Parathyroid adenoma (tissue), 2 donors: ENCODE data around the gene MOBP.
A peak's percentile ranks its signal among the peaks of the same experiment; 100 is the strongest.
"Not testable (repeated sequence)": the region's sequence is repeated elsewhere in the genome, so short reads cannot be mapped to it uniquely, and the experiment has no call there.

ENCODE experiments used
- H2AFZ ChIP-seq: fragments of 300-600 bp; sonication (generic); one replicate; pipeline ENCODE4 v1.7.0; 2017; ENCODE audit warnings: antibody characterized with exemption, mild to moderate bottlenecking
- H3K27ac ChIP-seq: fragments of 300-600 bp; sonication (generic); one replicate; pipeline ENCODE4 v1.7.0; 2017
- H3K27me3 ChIP-seq: fragments of 300-600 bp; sonication (generic); one replicate; pipeline ENCODE4 v1.7.0; 2017; ENCODE audit warnings: low read length; ENCODE audit not compliant: control insufficient read depth, insufficient read depth
- H3K36me3 ChIP-seq: fragments of 300-600 bp; sonication (generic); one replicate; pipeline ENCODE4 v1.7.0; 2017; ENCODE audit warnings: low read length; ENCODE audit not compliant: control insufficient read depth, insufficient read depth
- H3K4me1 ChIP-seq: fragments of 300-600 bp; sonication (generic); one replicate; pipeline ENCODE4 v1.7.0; 2017; ENCODE audit warnings: control low read depth
- H3K4me2 ChIP-seq: fragments of 300-600 bp; sonication (generic); one replicate; pipeline ENCODE4 v1.7.0; 2017; ENCODE audit warnings: low read length
- H3K4me3 ChIP-seq: fragments of 300-600 bp; sonication (generic); one replicate; pipeline ENCODE4 v1.7.0; 2017; ENCODE audit warnings: low read depth, low read length
- H3K79me2 ChIP-seq: fragments of 300-600 bp; sonication (generic); one replicate; pipeline ENCODE4 v1.7.0; 2017; ENCODE audit warnings: control low read depth
- H3K9ac ChIP-seq: fragments of 300-600 bp; sonication (generic); one replicate; pipeline ENCODE4 v1.7.0; 2017; ENCODE audit warnings: mild to moderate bottlenecking
- H3K9me3 ChIP-seq: fragments of 300-600 bp; sonication (generic); one replicate; pipeline ENCODE4 v1.7.0; 2017; ENCODE audit warnings: low read length; ENCODE audit not compliant: control insufficient read depth
- TF ChIP-seq, protein P1 (sequence below): fragments of 300-600 bp; sonication (generic); IDR thresholded peaks from one replicate; pipeline ENCODE4 v1.7.0; 2017; ENCODE audit warnings: antibody characterized with exemption, mild to moderate bottlenecking
- donor health status: primary hyperparathyroidism.

Gene MOBP

GRCh38 chr3:39456159-39456558 is 11.3 kb upstream of the MOBP start:
- Histone ChIP-seq H3K27ac (no peak overlapping the region), H3K4me3 (no peak overlapping the region), H3K4me2 (no peak overlapping the region), H3K27me3 (no peaks in the 10 kb centered on the region), H3K9me3 (no peaks in the 10 kb centered on the region), H2AFZ (no peak overlapping the region), H3K9ac (no peak overlapping the region), H3K4me1 (peaks cover 8% of the 10 kb centered on the region), H3K36me3 (no peaks in the 10 kb centered on the region), H3K79me2 (no peaks in the 10 kb centered on the region)
- TF ChIP-seq, protein P1, sequence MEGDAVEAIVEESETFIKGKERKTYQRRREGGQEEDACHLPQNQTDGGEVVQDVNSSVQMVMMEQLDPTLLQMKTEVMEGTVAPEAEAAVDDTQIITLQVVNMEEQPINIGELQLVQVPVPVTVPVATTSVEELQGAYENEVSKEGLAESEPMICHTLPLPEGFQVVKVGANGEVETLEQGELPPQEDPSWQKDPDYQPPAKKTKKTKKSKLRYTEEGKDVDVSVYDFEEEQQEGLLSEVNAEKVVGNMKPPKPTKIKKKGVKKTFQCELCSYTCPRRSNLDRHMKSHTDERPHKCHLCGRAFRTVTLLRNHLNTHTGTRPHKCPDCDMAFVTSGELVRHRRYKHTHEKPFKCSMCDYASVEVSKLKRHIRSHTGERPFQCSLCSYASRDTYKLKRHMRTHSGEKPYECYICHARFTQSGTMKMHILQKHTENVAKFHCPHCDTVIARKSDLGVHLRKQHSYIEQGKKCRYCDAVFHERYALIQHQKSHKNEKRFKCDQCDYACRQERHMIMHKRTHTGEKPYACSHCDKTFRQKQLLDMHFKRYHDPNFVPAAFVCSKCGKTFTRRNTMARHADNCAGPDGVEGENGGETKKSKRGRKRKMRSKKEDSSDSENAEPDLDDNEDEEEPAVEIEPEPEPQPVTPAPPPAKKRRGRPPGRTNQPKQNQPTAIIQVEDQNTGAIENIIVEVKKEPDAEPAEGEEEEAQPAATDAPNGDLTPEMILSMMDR: no peak

- Histone ChIP-seq H2AFZ (no peak overlapping the region), H3K27me3 (no peaks in the 10 kb centered on the region), H3K27ac (no peak overlapping the region), H3K36me3 (no peaks in the 10 kb centered on the region), H3K4me1 (peaks cover 11% of the 10 kb centered on the region), H3K9me3 (no peaks in the 10 kb centered on the region), H3K4me3 (no peak overlapping the region), H3K4me2 (no peak overlapping the region), H3K9ac (no peak overlapping the region), H3K79me2 (no peaks in the 10 kb centered on the region)
- TF ChIP-seq, protein P1: no peak
These were observed 10.1 kb upstream of the MOBP start for GRCh38 chr3:39457361-39457760.

DNA sequence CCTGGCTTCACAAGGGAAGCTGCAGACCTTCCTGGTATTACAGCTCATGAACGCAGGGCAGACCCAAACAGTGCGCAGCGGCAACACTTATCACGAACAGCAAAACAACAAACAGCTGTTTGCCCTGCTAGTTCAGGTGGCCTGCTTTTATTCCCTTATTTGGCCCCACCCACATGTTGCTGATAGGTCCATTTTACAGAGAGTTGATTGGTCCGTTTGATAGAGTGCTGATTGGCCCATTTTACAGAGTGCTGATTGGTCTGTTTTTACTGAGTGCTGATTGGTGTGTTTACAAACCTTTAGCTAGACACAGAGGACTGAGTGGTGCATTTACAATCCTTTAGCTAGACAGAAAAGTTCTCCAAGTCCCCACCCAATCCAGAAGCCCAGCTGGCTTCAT is 8.9 kb upstream of the MOBP start:
- not testable (repeated sequence) for H3K9me3 ChIP-seq, H3K27me3 ChIP-seq, H3K36me3 ChIP-seq, H3K4me3 ChIP-seq, H3K79me2 ChIP-seq, H3K4me2 ChIP-seq, H3K9ac ChIP-seq
- peak overlapping the region; percentile 15 for H3K27ac ChIP-seq
- H3K4me1 ChIP-seq: peaks cover 20% of the 10 kb centered on the region
- peak overlapping the region; percentile 39 for H2AFZ ChIP-seq

DNA sequence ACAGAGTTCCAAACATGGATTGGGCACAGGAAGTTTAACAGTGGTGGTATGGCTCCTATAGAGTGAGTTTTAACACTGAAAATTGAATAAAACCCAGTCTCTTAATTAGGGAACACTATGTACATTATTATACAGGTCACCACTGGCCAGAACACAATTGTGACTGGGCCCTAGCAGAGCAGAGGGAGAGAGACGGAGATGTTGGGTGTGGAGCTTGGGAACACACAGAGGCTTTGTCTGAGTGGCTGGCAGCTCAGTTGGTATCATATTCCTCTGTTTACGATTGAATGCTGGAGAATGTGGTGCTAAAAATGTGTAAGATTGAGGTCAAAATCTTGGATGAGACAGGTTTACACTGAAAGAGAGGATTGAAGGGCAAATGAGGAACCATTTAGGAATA is 6.8 kb upstream of the MOBP start:
- H2AFZ ChIP-seq: peak overlapping the region; percentile 8
- no peaks in the 10 kb centered on the region for H3K9me3 ChIP-seq
- TF ChIP-seq, protein P1: no peak
- peak overlapping the region; percentile 71 for H3K27ac ChIP-seq
- H3K4me3 ChIP-seq: no peak overlapping the region
- H3K79me2 ChIP-seq: no peaks in the 10 kb centered on the region
- peaks cover 20% of the 10 kb centered on the region for H3K4me1 ChIP-seq
- no peak overlapping the region for H3K4me2 ChIP-seq
- no peak overlapping the region for H3K9ac ChIP-seq
- no peaks in the 10 kb centered on the region for H3K27me3 ChIP-seq
- no peaks in the 10 kb centered on the region for H3K36me3 ChIP-seq

GRCh38 chr3:39463269-39463668 is 4.2 kb upstream of the MOBP start:
- TF ChIP-seq, protein P1: no peak
- Histone ChIP-seq H3K36me3 (no peaks in the 10 kb centered on the region), H3K4me1 (peaks cover 20% of the 10 kb centered on the region), H2AFZ (peak overlapping the region; percentile 48), H3K9me3 (no peaks in the 10 kb centered on the region), H3K4me2 (no peak overlapping the region), H3K4me3 (no peak overlapping the region), H3K27ac (peak overlapping the region; percentile 80), H3K27me3 (no peaks in the 10 kb centered on the region), H3K9ac (no peak overlapping the region), H3K79me2 (no peaks in the 10 kb centered on the region)
